ENCODE results near the gene PLS1. TPM values are rescaled to one million over a fixed set of nuclear protein-coding genes. Genes with fewer than 3 reads are reported as not detected.

Gene PLS1
- polyA plus RNA-seq, 10 donors = 0.34 to 1.0 (median 0.70) TPM

Other genes starting within 250 kb of the PLS1 start
- 10 to 100 TPM; 12.9 to 24.5 (median 19.0) TPM for gene XRN1, start 148.4 kb upstream of the PLS1 start, polyA plus RNA-seq (ENCODE audit: insufficient read length in 10 of 10)
- gene ATR, start 17.7 kb upstream of the PLS1 start, polyA plus RNA-seq (ENCODE audit: insufficient read length in 10 of 10) = 10 to 100 TPM in 8 of 10 donors, 1 to 10 TPM in 2; 8.1 to 17.7 (median 12.6) TPM
- gene TRPC1, start 127.6 kb downstream of the PLS1 start, polyA plus RNA-seq (ENCODE audit: insufficient read length in 10 of 10) = 10 to 100 TPM in 3 of 10 donors, 1 to 10 TPM in 7; 6.5 to 14.3 (median 8.1) TPM